AG04449 (cell line): ENCODE results near the gene ACVRL1.

Experiments
- CTCF ChIA-PET: fragments of 350-600 bp; formaldehyde crosslinking; extraction: SDS; loops from one replicate; lab custom pipeline; 2021; ENCODE audit warnings: antibody characterized with exemption; lab: Yijun Ruan, JAX
- POLR2A ChIA-PET: fragments of 400-600, 350-600 bp; formaldehyde crosslinking; extraction: SDS; loops from one replicate; lab custom pipeline; 2020; ENCODE audit warnings: antibody characterized with exemption, inconsistent platforms; lab: Yijun Ruan, JAX
- DNase-seq: peaks from one replicate; pipeline ENCODE4 v3.0.0-alpha.2; 2010; ENCODE audit warnings: low read depth, low spot score
- H3K4me3 ChIP-seq: 2 replicates; pipeline ENCODE4 v1.5.1; 2011; ENCODE audit warnings: low read depth, mild to moderate bottlenecking, control low read depth, low read length
- CTCF ChIP-seq: IDR thresholded peaks from one replicate; pipeline ENCODE4 v1.5.1; 2011; ENCODE audit warnings: mild to moderate bottlenecking, moderate library complexity, low read length, control low read depth, inconsistent platforms; ENCODE audit not compliant: insufficient read depth; ENCODE audit errors: missing control alignments

ACVRL1 gene

GRCh38 chr12:51900323-51900889 lies 6.9 kb upstream of the ACVRL1 start:
- DNase-seq, result no peak
- TF ChIP-seq CTCF, result no peak
- ChIA-PET POLR2A (no interaction called here), CTCF (interaction anchor here (0.8 to 32.5 kb wide), 6 partner anchors 9 to 123 kb away, joined by 3 to 621 read pairs (median 4); partner anchors contain the start of gene ACVRL1)
- no peak overlapping the region for H3K4me3 ChIP-seq

GRCh38 chr12:51901121-51901817 lies 6.0 kb upstream of the ACVRL1 start:
- TF ChIP-seq CTCF, result no peak
- H3K4me3 ChIP-seq, result no peak overlapping the region
- POLR2A ChIA-PET, result no interaction called here
- CTCF ChIA-PET, result interaction anchor here (0.9 to 32.5 kb wide), 4 partner anchors 9 to 122 kb away, joined by 3 to 621 read pairs (median 4); partner anchors contain the start of gene ACVRL1
- DNase-seq, result no peak

- ChIA-PET POLR2A (no interaction called here), CTCF (interaction anchor here (1.2 to 32.5 kb wide), 3 partner anchors 10 to 122 kb away, joined by 3 to 621 read pairs (median 4); partner anchors contain the start of gene ACVRL1)
- no peak overlapping the region for H3K4me3 ChIP-seq
- no peak for DNase-seq
- no peak for TF ChIP-seq CTCF
Measured at GRCh38 chr12:51901881-51902280, 5.4 kb upstream of the ACVRL1 start.

GRCh38 chr12:51904951-51905470 lies 2.3 kb upstream of the ACVRL1 start:
- ChIA-PET CTCF (interaction anchor here (0.6 to 32.5 kb wide), 8 partner anchors 6 to 88 kb away, joined by 3 to 621 read pairs (median 4); partner anchors contain the start of genes ACVRL1 and ANKRD33), POLR2A (no interaction called here)
- DNase-seq, result no peak
- no peak overlapping the region for H3K4me3 ChIP-seq
- no peak for TF ChIP-seq CTCF

GRCh38 chr12:51905471-51906429 lies 1.6 kb upstream of the ACVRL1 start:
- no peak overlapping the region for H3K4me3 ChIP-seq
- ChIA-PET CTCF (interaction anchor here (0.9 to 32.5 kb wide), 7 partner anchors 6 to 88 kb away, joined by 3 to 621 read pairs (median 4); partner anchors contain the start of genes ACVRL1 and ANKRD33), POLR2A (no interaction called here)
- no peak for DNase-seq
- TF ChIP-seq CTCF, result no peak
